HK-2 (cell line): ENCODE measurements around the gene SLC35G2.
A peak's percentile ranks its signal among the peaks of the same experiment; 100 is the strongest.

ENCODE experiments used
- DNase-seq: peaks from one replicate; pipeline ENCODE4 v3.0.0-alpha.2; 2018; ENCODE audit not compliant: unreplicated experiment

Gene SLC35G2

DNA sequence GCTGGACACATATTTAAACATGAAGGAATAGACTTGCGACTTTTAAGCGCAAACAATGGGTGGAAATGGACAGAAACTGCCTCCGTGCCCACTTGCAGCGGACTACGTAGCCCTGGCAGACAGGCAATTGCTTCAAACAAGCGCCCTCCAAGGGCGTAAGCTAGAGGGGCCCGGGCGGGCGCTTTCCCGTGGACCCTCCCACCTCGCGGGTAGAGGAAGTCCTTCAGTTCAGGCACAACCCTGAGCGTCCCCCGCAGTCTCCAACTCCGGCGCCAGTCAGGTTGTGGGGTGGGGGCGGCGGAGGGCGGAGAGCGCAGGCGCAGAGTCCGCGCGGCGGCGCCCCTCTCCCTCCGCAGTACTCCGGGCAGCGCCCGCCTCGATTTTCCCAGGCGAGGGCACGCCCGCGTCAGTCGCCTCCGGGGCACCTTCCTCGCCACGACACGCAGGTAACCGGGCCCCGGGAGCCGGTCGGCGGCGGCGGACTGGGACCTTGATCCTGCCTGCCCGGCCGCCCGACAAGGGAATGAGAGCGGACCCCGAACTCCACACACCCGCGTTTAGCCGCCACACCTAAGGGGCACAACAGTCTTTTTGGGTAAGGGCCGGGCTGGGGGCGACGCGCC, at the start of gene SLC35G2:
Gene SLC35G2, plus strand, starts transcription at position 358 of the 623 bp plus-strand sequence. CDS start 35,335 bp downstream, outside the sequence.
- DNase-seq = peak; percentile 88

DNA sequence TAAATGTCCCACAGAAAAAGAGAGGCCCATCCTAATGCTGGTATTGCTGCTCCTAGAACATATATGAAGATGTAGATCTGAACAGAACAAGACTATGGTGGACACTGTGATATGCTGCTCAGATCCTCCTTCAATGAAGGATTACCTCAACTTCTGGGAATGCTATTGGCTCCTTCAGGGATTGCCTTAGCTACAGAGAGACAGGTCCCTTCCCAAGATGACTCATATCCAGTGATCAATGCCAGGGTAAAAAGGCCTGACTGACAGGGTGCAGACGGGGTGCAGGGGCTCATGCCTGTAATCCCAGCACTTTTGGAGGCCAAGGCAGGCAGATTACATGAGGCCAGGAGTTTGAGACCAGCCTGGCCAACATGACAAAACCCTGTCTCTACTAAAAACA, 46.2 kb upstream of the SLC35G2 start:
- DNase-seq = no peak

DNA sequence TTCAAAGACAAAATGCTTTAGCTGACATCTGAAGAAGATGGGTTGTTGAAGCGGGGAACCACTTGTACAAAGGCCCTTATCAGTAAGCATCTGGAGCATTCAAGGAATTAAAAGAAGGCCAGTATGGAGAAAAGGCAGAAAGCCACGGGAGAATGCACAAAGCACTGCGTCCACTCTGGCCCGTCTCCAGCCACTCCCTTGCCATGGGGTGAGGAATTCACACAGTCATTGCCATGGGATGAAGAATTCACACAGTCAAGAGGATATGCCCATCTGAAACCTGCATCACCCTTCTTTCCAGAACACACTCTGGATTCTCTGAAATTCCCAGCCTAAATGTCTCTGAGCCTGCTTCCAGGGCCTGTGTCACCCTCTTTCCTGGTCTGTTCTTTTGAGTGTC, 40.1 kb upstream of the SLC35G2 start:
- no peak for DNase-seq

DNA sequence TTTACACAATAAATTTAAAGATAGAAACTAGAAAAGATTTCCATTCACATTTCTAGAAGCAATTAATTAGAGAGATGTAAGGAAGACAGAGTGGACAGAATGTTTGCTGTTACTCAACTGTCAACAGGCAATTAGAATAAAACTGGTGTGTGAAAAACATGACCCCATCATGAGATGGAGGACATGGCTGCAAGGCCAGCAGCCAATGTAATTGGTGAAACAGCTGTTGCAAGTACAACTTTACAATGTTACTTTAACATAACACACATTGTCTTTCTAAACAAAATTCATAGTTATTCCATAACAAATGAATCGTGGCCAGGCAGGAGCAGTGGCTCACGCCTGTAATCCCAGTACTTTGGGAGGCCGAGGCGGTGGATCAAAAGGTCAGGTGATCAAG, 38.2 kb upstream of the SLC35G2 start:
- no peak for DNase-seq

DNA sequence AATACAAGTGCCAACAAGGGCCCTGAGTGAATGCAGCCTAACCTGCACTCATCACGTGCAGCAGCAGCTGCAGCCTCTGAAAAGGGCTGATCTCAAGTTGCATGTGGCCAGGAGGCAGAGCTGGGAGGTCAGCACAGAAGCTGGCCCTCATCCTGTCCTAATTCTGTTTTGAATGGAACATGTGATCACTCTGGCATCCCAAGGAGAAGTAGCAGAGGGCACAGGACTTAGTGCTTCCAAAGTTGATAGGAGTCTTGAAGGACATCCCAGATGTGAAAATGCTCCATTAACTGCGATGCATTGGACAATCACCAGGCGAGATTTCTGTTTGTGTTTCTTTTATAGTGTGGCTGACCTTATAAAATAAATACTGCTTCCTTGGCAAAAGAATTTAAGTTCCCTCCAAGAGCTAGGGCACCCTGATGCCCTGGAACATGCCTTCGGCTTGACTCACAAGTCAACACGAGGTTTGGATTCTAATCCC, 35.2 kb upstream of the SLC35G2 start:
- no peak for DNase-seq

DNA sequence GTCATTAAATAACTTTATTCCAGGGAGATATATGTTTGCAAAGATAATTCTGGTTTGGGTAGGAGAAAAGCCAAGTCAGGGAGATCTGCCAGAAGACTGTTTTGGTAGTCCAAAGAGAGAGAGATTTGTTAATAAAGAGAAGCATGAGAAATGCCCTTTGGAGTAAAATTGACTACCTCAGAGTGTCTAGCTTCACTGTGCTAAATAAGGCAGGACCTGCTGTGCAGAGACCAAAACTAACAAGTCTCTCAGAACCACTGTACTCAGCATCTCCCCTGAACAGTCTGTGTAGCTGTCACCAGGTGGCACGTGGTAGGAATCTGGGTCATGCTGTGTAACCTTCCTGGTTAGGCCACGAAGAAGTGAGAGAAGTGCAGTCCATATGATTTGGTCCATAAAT, 31.6 kb upstream of the SLC35G2 start:
- DNase-seq = no peak

DNA sequence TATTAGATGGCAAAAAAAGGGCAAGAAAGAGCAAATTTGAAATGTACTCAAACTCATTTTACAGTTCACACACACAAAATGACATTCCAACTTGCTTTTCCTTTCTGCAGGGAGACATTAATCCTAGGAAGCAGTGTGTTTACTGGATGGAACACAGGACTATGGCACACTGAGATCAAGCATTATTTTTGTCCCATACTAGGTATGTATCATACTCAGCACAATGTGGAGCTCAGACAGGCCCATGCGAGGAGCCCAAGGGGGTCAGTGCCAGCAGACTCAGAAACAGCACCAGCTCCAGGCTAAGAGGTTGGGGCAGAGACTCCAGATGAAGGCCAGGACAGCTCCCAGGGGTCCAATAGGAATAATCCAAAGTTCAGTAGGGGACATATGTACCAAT, 30.8 kb upstream of the SLC35G2 start:
- no peak for DNase-seq

DNA sequence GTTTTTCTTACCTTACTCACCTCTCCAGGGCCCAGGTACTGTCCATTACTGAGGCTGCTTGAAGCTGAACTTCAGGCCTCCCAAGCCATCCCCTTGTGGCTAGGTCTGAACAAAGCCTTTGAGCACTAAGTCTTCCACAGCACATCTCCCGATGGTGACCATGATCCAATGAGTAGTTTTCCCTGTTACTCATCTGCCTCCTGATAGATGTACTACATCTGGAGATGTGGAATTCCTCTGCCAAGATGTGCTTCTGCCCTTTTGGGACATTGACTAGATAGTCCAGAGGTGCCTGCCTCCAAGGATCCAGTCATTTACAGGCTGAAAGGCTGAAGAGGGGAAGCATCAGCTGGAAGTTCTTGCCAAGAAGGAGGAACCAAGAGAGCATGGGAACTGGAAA, 28.9 kb upstream of the SLC35G2 start:
- DNase-seq = no peak

DNA sequence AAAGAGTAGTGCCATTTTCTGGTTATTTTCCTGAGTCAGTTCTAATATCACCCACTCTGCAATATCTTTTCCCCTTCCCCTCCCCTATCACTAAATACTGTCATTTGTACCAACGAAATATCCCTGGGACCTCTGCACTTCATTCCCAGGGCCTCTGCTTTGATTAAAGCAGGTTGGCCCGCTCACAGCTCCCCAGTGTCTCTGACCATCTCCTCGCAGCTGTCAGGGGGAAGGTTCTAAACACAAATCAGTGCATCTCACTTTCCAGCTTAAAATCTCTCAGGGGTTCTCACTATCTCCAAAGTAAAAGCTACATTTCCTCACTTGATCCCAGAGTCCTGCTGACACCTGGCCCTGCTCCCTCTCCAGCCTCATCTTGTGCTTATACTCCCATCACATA, 28.1 kb upstream of the SLC35G2 start:
- DNase-seq = no peak

DNA sequence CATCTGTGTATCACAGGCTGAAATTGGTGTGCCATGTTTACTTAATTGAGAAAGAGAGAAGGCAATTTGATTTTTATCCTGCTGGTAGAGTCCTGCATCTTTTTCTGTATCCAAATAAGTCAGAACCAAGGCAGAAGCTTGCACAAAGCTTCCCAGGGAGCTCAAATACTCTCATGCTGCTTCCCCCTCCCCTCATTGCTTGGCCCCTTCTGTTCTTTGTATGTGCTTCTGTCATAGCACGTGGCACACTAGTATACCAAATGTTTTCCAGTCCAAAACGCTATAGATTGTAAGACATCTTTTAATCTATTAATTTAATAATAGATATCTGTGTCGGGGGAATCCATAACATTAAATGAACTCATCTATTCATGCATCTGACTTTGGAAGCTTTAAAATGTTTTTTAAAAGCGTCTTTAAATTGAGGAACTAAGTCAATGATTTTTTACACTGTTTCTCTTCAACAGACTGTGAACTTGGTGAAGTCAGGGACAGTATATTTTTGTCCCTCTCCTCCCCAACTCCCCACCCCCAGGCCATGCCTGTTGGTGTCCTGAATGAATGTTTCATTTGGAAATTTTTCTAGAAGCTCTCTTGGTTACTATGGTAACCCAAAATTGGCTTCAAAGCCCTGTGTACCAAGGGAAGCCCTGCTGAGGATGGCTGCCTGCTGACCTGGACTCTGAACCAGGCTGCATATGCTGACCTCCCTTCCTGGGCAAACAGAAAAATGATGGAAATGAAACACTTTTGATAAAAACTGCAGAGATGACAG, 26.2 kb upstream of the SLC35G2 start:
- no peak for DNase-seq

DNA sequence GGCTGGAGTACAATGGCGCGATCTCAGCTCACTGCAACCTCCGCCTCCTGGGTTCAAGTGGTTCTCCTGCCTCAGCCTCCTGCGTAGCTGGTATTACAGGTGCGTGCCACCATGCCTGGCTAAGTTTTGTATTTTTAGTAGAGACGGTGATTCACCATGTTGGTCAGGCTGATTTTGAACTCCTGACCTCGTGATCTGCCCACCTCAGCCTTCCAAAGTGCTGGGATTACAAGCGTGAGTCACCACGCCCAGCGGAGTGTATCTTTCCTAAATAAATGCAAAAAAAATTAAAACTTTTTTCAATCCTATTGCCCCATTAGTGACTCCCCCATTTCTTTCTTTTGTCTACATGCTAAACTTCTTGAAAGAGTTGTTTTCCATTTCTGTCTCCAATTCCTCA, 17.8 kb upstream of the SLC35G2 start:
- DNase-seq = peak; percentile 41

DNA sequence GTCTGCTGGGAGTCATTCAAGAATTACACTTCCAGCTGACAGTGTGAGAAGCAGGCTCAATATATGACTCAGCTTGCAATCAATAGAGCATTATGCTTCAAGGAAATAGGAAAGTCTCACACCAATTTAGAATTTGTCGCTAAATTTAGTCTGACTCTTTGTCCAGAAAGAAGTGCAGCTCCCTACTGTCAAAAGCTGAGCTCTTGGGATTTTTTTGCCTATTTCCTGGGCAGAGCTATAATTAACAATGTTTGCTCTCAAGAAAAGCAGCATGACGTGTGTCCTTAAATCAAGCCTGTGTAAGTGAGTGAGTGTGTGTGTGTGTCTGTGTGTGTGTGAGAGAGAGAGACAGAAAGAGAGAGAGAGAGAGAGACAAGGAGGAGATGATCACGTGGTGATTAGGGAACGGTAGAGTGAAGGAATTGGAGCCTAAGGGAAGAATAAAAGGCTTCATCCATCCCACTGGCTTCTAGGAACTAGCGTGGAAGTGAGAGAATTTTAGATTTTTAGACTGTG, 16.4 kb upstream of the SLC35G2 start:
- peak; percentile 35 for DNase-seq

DNA sequence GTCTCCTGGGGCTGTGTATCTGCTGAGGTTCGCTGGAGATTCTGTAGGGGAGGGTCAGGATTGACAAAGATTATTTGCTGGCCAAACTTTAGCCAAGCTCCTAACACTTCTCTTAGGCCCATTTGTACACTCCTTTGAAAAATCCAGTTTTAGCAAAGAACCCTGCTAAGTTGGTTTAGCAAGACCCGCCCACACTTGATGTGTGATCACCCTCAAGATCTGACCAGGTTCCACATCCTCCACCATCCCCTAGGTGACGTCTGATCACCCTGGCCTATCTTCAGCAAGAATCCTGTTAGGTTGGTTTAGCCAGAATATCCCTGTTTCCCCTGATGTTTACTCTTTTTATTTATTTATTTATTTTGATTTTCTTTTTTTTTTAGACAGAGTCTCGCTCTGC, 14.8 kb upstream of the SLC35G2 start:
- no peak for DNase-seq

DNA sequence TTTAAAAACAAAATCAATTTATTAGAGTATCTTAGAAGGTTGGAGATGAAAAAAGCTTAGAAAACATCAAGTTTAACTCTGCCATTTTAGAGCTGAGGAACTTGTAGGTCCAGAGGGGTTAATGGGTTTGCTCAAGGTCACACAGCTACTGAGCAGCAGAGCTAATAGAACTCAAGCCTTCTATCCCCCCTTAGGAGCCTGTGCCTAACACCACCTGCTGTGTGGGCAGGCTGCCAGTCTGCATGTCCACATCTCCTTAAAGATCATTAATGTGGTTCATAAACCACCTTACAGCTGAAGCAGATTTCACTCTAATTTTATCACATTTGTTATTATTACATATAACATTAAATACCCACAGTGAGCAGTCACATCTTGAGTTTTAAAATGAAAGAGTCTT, 14.1 kb upstream of the SLC35G2 start:
- DNase-seq = no peak

DNA sequence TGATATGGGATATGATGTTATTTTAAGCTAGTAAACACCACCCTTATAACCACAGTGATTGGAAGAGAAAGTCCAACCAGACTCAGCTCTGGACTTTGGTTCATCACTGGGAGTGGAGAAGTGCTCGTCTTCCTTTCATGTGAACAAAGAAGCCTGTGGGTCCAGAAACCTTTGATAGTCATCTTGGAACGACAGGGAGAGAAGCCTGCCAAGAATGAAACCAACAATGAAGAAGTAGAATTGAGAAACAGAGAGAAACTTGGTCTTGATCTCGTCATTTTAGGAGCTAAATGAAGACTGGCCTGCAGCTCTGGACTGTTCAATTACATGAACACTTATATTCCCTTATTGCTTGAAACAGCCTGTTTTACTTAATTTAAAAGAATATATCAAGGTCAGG, 13.1 kb upstream of the SLC35G2 start:
- DNase-seq = no peak

DNA sequence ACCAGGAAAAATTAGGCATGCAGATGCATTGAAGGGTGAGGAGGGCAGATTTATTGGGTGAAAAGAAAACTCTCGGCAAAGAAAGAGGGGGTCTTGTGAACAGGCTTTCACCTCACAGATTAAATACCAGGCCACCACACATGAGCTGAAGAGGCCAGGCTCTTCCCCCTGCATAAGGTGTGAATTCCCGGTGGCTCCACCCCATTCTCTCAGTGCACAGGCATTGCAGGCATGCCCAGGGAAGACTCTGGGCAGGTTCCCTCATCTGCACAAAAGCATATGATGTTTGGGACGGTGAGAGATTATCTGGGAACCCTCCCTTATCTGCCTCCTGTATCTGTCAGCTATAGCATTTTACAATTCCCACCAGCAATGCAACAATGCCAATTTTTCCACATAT, 7.2 kb upstream of the SLC35G2 start:
- no peak for DNase-seq

DNA sequence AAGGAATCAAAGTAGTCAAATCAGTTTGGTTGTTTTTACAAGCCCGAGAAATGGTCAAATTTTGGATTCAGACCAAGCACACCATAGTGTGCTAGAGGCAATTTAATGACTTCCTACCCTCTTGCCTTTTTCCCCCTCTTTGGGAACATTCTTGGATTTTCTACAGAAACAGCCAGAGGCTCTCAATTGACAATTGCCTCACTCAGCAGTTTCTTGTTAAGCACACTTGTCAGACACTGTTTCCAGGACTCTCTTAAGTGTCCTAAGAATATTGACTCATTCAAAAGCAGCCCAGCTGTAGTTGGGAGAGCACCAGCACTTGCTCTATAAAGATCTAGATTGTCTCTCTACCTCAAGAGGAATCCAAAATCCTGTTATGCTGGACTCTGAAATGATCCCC, 1.5 kb upstream of the SLC35G2 start:
- no peak for DNase-seq

DNA sequence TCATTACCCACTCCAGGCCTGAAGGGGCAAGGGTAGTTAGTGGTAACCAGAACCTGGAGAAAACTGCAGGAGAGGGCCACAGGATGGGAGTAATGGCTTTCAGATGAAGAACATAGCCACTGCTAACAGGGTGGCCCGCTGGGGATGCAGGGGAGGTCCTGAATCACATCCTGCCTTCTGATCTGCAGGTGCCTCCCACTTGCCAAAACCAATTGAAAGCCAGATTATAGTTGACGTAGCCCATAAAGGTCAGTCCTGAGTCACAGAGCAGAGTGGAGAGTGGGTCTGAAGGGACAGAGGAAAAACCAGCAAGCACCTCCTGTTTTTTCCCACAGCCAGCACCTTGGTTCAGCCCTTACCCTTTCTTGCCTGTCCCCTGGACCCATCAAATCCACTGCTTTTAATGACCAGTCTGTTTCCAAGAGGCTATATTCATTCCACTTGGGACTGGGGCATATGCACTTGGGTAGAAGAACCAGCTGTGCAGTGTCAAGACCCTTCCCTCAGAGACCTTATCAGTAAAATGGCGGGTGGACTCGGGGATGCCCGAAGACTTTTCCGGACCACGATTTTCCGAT, 646 bp upstream of the SLC35G2 start:
- DNase-seq = peak; percentile 87

DNA sequence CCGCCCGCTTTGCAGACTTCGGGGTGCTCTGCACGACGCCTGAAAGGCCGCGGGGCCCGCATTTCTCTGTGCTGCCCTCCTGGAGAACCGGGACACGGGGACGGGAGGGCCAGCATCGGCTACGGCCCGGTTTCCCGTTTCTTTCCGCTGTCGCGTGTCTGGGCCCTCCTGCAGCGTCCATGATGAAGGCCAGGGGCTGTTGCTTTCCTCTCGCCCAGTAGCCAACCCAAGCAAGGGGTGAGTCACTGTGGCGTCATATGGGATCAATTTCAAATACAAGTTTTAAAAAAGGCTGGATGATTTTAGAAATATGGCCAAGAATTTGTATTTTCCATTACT, 435 bp downstream of the SLC35G2 start:
- peak; percentile 68 for DNase-seq

DNA sequence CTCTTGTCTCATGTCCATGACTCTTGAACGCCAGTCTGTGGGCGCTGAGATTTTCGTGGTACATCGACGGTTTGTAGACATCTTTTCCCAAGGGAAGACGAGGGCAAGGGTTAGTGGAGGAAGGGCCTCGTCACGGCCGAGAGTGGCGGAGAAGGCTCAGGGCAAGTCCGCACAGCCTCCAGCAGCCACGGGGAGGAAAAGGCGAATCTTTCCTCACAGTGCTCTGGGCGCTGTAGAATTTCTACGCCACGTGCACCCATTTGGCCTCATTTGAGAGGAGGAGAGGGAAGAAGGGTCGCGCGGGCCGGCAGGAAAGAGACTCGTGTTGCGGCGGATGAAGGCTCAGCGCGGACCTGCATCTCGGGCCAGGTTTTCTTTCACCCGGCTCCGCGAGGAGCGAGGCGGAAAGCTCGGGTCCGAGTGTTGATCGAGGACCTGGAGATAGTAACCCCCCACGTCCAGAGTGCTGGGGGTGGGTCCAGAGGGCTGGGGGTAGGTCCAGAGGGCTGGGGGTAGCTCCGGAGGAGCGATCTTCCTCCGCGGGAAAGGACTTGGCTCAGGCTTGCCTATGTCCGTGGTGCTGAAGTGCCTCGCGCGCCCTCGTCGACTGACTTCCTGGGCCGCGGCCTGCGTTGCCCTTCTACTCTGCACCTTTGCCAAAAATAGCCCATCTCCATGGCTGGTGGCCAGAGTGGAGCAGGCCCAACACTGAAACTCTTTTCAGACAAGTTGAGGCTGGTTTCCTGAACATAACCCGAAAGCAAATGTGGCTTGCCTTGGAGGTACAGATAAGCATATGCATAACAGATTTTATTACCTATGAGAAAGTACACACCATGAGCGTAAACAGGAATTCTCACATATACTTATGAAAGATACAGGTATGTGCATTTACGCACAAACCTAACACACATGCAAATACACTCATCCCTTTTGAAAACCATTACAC, 1.1 kb downstream of the SLC35G2 start:
- peak; percentile 80 for DNase-seq

DNA sequence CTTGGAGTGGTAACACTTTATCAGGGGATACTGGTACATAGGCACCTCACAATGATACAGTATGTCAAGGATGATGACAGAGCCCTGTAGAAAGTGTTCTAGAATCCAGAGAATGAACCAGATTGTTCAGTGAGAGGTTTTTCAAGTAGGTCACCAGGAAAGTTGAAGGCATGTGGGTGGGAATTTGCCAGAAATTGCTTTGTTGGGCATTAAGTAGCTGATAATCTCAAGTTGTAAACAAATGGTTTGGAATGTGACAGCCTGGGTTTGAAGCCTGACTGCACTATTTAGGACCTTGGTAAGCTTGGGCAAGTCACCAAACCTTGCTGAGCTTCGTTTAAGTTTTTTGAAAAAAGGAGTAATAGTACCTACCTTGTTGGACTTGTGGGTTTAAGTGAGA, 12.5 kb downstream of the SLC35G2 start:
- no peak for DNase-seq
